Islet precursor cell (in vitro differentiated cells): ENCODE data around the gene NT5M.

Experiments used
- DNase-seq: peaks from one replicate; pipeline ENCODE4 v3.0.0-alpha.2; 2018

NT5M gene

DNA sequence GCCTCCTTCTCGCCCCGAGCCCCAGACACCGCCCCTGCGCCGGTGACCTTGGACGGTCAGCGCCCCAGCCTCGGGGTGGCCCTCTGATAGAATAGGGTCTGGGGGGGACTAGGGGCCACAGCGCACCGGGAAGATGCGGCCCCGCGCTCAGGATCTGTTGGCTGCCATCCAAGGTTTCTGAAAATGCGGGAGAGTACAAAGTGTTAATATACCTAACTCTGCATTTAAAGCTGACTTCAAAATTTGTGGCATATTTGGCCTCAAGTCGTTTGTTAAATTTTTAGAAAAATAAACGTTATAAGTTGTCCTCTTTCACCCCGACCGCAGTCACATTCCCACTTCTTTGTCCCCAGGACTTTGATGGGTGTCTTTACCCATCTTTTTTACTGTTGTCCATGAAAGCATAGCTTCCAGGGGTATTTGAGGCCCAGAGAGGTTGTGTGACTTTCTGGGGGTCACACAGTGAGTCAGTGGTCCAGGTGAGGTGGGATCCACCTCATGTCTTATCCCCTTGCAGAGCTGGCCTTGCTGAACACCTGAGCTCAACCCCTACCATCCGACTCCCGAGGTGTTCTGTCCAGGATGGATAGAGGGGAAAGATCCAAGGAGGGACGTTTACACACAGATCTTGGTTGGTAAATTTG, 796 bp downstream of the NT5M start:
- no peak for DNase-seq

DNA sequence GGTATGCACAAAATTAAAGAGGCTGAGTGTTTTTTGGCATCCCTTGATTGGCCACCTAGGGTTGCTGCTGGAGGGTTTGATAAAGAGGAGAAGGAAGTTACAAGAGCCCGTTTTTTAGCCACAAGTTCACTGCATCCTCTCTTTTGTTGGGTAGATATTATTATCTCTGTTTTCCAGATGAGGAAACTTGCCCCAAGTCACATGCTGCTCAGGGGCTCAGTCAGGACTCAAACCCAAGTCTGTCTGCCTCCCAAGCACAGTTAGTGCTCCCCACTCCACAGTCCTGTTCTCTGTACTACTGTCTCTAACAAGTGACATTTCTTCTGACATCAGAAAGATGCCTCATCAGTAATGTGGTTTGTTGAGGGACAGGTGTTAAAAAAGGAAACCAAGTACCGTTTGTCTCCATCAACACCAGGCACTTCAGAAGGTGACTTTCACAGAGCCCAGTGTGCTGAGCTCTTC, 1.4 kb downstream of the NT5M start:
- DNase-seq = no peak

DNA sequence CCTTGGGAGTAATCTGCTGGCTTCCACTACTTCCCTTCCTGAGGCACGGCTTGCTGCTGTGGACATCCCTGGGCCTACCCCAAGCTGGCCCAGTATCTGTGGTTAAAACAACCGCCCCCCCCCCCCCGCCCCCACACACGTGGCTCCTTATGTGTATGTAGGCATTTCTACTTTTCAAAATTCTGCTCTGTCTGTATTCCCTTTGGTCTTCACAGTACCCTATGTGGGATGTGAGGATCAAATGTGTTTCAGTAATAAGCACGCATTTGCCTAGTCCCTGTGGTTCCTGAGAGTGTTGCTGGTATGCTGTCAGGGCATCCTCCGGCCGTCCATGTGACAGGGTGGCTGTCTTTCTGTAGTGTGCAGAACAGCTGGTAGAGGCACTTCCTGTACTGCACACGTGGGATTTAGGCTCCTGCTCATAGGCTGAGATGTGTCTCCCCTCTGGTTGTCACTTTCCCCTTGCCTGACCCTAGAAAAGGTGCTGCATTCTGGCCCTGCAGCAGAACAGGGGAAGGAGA, 2.2 kb downstream of the NT5M start:
- no peak for DNase-seq

DNA sequence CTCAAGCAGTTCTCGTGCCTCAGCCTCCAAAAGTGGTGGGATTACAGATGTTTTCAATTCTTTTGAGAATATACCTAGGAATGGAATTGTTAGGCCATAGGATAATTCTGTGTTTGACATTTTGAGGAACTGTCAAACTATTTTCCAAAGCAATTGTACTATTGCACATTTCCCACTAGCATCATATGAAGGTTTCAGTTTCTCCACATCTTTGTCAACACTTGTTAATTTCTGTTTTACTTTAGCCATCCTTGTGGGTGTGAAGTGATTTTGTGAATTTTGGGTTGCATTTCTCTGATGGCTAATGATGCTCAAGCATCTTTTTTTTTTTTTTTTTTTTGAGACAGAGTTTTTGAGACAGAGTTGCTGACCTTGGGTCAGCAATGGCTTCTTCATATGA, 6.2 kb downstream of the NT5M start:
- no peak for DNase-seq

DNA sequence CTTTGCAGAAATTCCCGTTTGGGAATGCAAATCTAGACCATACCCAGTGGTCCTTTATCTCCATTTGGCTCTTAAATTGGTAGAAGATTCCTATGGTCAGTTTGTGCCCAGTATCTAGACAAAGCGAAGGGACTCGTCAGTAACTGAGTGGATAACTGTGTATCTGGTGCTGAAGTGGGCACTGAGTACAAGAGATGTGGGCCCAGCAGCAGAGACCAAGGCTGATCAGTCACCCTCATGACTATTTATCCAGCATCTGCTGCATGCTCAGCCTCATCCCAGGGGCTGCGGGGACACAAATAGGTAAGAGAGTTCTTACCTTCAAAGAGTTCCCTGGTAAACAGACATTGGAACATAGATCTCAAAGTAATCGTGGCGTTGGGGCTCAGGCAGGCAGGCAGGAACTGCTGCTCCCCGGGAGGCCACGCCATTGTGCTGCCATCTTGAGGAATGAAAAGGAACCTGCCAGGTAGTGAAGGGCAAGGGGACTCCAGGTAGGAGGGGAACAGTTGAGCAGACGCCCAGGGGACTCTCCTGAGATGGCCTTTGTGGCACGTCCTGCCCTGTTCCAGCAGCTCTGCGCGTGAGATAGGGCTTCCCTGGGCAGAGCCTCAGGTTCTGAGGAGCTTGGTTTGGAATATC, 10.3 kb downstream of the NT5M start:
- peak; percentile 86 for DNase-seq

DNA sequence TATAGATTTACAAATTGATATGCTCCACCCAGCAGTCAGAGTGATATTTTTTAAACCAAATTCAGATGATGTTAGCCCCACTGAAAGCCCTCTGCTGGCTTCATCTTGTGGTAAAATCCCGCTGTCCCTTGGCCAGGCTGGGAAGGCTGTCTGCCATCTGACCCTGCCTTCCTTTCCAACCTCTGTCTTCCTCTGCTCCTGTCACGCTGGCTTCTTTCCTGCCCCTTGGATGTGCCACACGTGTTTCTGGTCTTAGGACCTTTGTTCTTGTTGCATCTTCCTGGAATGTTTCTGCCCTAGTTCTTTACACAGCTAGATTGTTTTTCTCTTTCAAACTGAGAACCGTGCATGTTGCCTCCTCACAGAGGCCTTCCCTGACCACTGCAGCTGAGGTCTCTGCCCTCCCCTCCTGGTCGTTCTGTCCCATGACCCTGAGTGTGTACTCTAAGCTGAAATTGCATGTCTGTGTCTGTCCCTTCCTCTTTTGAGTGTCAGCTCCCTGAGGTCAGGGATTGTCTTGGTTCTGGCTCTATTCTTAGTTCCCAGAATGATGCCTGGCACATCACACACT, 11.4 kb downstream of the NT5M start:
- DNase-seq = peak; percentile 13

DNA sequence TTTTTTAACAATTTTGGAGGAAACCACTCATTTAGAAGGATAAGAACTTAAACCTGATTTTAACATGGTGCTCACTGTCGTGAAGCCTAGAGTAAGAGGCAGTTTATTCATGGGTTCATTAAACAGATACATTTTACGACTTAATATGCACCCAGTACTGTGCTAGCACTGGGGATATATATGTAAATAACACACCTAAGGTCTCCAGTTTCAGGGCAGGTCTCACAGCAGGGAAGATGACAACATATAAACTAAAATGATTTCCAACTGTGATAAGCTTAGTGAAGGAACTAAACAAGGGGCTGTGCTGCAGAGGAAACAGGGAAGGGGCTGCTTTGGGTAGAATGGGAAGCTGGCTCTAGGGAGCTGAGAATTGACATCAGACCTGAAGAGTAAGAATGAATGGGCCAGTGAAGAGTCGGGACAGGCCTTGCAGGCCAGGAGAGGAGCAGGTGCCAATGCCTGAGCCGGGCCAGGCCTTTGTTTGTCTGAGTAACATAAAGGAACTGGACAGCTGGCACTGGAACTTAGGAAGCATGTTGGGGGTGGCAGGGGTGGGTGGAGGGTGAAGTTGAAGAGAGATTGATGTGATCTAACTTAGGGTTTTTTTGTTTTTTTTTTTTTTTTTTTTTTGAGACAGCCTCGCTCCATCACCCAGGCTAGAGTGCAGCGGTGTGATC, 12.1 kb downstream of the NT5M start:
- no peak for DNase-seq

DNA sequence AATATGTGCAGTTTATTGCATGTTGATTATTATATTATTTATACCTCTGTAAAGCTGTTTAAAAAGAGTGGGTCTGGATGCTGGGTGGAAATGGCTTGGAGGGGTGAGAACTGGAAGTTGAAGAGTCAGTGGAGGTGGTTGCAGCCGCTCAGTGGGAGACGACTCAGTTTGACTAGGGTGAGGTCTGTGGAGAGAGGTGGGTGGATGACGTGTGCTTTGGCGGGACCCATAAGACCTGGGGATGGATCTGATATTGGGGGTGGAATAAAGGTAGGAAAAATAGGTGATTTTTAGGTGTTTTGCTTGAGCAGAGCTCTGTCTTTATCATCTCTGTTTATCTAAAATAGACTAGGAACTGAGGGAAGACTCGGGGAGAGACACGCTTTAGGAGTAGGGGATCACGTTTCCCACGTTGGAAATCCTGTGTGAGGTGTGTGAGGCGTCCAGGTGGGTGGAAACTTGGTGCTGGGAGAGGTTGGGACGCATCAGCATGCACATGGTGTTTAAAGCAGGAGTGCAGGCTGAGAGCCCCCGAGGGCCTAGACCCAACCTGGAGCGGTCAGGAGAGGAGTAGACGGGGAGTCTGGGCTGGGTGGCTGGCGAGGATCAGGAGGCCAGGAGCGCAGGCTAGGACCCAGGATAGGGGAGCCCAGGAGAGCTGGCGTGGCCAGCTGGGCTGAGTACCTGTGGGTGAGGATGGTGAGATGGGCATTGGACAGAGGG, 17.2 kb downstream of the NT5M start:
- no peak for DNase-seq

DNA sequence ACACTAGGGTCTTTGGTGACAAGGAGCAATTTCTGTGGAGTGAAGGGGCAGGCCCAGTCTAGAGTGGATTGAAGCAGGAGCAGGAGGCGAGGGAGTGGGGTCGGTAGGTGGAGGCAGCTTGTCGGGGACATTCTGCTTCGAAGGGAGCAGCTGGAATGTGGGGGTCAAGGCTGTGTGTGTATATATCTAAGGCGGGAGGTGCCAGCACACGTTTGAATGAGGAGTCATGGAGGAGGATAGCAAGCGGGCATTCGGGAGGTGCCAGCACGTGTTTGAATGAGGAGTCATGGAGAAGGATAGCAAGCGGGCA, 17.7 kb downstream of the NT5M start:
- no peak for DNase-seq

DNA sequence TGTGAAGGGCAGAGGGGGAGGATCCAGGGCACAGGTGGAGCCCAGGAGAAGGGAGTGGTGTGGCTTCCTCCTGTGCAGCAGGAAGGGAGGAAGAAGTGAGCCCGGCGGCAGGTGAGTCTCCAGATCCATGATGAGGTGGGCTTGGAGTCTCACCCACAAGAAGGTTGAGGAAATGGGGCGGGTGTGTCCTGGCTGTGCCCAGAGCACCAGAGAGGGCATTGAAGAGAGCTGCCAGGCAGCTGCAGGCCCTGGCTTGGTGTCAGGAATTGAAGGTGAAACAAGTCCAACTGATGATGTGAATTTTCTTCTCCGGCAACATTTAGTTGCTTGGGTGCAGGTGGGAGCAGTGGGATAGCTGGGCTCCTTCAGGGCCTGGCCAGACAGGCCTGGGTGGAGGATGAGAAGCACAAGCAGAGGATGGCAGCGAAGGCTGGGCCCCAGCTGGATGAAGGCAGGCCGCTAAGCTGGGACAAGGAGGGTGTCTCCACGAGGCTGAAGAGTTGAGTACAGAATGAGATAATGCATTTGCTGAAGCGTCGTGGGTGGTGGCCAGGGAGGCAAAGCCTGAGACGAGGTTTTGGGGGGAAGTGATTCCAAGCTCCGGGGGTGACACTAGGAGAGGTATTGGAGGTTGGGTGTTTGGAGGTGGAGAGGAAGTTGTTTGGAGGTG, 18.3 kb downstream of the NT5M start:
- DNase-seq = no peak

DNA sequence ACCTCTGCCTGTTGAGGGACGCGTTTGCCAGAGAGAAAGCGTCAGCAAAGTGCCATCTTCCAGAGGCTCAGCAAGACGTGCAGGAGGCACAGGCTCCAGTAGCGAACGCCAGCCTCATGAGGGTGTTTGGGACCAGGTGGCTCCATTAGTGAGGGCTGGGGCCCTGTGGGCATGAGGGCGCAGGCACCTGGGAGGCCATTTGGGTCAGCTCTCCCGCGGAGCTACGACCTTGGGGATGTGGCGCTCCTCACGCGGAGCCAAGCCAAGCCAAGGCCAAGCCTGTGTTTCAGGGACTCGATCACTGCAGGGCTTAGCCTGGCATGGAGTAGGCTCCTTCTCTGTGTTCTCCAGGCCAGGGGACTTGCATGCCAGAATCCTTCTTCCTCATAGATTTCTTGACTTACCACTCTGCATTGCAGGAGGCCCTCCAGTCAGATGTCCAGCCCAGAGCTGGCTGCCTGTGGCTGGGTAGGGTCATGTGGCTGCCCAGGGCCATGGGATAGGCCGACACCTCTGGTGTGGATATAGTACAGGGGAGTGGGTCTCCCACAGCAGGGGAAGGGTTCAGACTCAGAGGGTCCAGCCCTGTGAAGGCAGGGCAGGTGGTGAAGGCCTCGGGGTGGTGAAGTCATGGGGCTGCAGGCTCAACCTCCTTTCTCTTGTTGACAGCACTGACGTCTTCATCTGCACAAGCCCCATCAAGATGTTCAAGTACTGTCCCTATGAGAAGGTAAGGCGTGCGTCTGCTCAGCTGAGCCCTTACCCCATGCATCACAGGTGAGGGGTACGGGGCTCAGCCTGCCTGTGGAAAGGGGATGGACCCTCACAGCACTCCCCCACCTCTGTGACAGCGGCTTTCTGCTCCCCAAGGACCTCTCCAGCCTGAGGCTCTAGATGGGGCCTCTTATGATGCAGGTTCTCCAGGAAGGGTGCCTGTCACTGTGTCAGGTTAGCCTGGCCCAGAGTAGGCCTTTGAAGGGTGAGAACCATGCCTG, 19.6 kb downstream of the NT5M start:
- no peak for DNase-seq

DNA sequence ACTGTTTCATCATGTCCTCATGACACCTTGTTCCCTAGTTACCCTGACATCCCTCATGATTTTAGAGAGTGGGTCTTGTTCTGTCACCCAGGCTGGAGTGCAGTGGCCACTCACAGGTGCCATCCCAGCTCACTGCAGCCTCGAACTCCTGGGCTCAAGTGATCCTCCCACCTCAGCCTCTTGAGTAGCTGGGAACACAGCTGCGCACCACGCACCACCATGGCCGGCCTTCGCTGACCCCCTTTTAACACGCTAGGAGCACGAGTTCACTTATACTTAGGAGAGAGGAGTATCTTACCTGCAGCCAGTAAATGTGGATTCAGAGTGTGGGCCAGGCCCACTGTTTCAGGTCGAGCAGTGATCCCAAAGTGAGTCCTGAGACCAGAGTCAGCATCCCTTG, 21.4 kb downstream of the NT5M start:
- no peak for DNase-seq

DNA sequence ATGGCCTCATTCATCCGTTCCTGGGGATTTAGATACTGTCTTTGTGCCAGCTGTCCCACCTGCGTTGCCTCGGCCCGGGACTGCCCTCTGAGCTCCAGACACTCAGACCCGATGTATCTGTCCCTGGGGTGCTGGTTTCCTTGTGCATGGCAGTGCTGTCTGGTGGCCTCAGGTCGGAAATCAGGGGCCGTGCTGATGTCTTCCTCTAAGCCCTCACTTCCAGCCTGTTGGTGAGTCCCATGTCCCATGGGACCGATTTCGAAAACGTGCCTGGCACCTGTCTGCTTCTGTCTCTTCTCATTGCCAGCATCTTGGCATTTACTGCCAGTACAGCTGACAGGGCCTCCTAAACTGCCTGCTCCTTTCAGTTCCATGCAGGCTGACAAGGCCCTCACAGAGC, 22.1 kb downstream of the NT5M start:
- peak; percentile 45 for DNase-seq

DNA sequence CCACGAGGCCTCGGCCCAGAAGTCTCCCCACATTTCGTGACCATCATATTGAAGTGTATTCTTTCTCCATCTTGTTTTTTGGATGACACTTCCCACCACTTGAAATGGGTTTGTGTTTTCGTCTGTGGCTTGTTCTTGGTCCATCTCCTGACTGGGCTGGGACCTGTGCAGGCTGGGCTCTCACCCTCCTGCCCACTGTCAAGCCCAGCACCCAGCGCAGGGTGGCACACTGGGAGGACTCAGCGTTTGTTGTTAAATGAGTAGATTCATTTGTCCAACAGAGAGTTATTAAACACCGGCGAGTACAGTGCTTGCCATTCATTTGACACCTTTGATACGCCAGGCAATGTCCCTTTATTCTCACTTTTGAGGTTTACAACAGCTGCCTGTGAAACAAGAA, 22.6 kb downstream of the NT5M start:
- no peak for DNase-seq

DNA sequence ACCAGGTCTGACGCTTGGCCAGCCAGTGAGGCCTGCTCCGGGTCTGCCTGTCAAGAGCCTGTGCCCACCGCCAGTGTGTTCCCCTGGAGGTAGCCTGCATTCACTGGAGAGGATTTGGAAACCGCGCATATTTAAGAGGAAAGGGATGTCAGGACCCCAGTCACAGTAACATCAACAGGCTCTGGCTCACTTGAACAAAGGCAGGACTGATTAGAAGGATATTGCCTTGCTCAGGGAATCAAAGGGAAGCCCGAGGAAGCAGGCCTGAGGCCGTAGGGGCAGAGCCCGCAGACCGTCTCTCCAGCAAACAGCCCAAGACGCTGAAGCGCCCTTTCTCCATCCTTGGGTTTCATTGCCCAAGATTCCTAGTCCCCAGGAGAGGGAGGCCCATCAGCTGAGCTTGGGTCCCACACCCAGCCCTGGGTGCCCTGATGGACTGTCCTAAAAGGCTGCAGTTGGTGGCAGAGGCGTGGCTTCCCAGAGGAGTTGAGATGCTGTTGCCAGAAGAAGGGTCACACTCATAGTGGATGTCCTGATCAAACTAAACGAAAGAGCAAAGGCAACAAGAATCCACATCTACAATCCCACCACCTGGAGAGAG, 23.2 kb downstream of the NT5M start:
- peak; percentile 51 for DNase-seq

DNA sequence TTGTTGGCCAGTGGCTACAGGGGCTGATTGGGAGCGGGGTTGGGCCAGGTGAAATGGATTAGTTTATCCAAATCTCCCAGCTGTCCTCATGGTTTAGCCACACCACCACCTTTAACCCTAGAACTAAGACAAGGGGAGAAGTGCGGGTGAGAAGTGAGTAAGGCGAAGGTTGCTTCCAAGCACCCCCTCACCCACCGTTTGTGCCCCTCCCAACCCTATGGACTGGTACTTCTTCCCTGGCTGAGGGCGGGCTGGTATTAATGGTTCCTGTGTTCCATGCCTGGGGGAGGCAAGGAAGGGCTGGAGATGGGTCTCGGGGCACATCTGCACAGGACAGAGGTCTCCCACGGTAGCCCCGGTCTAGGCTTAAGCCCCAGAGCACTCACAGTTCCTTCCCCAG, 25.1 kb downstream of the NT5M start:
- no peak for DNase-seq

DNA sequence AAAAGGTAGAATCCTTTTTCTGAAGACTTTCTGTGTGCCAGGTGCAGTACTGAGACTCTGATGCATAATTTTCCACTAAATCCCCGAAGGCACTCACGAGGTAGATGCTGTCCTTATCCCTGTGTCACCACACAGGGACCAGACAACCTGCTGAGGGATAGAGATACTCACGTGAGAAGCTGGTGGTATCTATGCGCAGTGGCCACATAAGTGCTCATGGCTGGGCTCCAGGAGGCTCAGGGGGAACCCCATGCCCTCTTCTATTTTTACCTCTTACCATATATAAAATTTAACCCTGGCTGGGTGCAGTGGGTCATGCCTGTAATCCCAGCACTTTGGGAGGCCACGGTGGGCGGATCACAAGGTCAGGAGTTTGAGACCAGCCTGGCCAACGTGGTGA, 38.3 kb downstream of the NT5M start:
- no peak for DNase-seq

DNA sequence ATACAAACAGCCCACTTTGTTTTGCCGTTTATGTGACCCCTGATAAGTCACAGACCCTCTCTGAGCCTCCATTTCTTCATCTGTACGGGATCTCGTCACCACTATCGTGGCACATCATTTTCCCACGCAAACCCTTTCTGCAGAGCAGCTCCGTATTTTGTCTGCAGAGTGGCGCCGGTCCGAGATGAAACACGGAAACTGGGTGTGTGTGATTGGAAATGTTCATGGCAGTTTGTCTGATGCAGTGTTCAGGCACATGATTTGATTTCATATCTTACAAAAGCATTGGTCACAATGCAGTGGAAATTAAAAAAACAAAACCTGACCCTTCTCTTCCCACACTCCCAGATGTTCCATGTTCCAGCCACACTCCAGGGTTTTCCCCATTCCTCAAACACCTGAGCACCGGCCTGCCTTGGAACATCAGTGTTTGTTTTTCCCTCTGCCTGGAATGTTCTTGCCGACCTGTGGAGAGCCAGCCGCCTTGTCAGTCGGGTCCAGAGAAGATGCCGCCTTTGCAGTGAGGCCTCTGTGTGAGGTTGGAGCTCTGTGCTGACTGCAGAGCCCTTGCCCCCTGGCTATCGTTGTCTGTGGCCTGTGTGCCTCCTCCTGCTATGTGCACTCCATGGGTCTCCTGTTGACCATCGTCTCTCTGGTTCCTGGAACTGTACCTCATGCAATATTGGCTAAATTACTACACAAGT, 39.2 kb downstream of the NT5M start:
- peak; percentile 71 for DNase-seq

DNA sequence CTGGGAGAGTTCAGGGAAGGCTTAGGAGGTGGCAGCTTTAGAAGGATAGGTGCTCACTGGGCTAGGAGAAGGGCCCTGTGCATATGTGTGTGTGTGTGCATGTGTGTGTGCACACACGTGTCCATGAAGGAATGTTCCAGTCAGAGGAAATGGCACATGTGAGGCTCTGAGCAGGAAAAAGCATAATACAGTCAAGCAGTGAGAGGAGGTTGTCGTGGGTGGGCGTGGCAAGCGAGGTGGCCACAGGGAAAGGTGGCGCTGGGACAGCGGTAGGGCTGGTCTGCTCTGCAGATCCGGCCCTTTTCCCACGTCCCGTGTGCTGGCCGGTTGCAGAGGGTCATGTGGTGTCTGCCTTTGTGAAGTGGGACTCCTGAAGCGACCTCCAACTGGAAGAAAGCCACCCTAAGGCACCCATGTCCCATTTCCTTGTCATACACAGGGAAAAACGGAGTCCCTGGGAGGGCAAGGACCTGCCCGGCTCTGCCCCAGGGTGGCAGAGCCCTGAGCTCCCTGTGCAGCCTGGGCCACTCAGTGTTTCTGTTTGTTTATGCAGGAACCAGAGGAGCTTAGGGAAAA, 40.1 kb downstream of the NT5M start:
- peak; percentile 50 for DNase-seq
